ENCODE measurements around the gene DRGX.

Gene DRGX

GRCh38 chr10:49407552-49408137 is 11.8 kb upstream of the DRGX start:
- DNase-seq = peak in 12 of 14 donors; percentile 10 to 75 (median 38)

- DNase-seq = no peak
Observed at GRCh38 chr10:49407151-49407550, 11.3 kb upstream of the DRGX start.

- no peak for DNase-seq
Observed at GRCh38 chr10:49404321-49404878, 8.5 kb upstream of the DRGX start.

GRCh38 chr10:49403363-49403762 is 7.5 kb upstream of the DRGX start:
- no peak for DNase-seq

GRCh38 chr10:49400365-49400764 is 4.5 kb upstream of the DRGX start:
- DNase-seq = no peak

- no peak for DNase-seq
Observed at GRCh38 chr10:49398986-49399385, 3.1 kb upstream of the DRGX start.

DNA sequence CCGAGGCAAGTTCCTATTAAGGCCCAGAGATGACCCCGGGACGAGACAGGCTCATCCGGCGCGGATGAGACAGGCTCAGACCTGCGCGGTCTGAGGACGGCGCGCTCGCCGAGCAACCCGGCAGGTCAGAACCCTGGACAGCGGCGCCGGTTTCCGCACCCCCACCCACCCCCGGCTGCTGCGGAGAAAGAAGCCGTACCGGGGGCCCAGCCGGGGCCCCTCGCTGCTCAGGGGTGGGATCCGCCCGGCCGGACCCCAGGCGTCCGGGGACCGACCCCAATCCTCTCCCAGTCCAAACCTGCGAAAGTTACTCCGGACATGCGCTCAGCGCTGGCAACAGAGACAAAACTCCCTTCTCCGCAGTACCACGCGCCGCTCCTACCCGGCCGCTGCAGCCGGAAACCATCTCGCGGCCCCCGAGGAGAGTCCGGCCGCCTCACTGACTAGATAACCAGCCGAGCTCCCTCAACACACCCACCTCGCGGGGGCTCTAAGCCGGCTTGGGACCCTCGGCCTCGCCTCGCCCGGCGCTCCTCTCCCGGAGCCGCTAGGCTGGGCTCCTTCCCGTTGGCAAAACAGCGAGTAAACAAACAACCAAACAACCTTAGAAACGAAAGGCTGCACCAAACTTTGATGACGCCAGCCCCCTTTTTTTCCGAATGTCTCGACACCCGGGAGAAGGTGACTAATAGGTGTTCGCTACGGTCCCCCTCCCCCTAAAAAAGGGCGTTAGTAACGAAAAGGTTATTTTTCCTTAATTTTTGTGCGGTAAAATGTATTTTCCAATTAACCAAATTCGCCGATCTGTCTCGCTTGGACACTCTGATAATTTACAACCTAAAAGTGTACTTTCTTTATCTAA is 2.3 kb upstream of the DRGX start:
- peak in 4 of 14 donors; percentile 11 to 36 (median 12) for DNase-seq

GRCh38 chr10:49397036-49397999 is 1.4 kb upstream of the DRGX start:
- peak in 1 of 14 donors; percentile 36 for DNase-seq

GRCh38 chr10:49396666-49396999 is 744 bp upstream of the DRGX start:
- no peak for DNase-seq

DNA sequence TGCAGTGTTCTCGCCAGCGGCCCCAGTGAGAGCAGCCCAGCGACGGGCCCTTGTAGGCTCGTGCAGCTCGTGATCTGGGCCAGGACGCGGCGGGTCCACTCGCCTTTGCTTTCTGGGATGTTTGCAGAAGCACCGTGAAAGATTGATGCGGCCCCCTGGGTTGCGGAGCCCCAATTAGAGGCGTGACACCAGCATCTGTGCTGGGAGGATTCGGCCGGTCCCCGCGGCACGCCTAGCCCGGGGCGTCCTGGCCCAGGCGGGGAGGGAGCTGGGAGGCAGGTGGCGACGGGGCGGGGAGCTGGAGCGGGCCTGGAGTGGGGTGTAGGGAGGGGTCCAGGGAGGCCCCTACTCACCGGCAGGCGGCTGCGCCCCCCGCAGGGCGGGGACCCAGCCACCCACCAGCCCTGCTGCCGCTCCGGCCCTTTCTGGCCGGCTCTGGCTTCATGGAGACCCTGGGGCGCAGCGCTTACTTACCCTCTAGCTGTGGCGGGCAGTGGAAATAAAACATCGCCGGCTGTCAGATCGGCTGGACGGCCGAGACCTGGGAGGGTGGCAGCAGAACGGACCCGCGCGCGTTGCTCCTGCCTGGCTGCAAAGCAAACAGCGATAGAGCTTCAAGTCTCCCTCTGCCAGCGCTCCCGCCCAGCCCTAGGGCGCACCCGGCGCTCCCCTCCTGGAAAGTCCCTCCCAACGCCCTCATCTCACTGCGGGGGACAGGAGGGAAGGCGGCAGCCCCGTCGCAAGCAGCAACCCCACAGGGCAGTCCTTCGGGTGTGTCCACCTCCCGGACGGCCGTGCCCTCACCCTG is 752 bp downstream of the DRGX start:
- no peak for DNase-seq

DNA sequence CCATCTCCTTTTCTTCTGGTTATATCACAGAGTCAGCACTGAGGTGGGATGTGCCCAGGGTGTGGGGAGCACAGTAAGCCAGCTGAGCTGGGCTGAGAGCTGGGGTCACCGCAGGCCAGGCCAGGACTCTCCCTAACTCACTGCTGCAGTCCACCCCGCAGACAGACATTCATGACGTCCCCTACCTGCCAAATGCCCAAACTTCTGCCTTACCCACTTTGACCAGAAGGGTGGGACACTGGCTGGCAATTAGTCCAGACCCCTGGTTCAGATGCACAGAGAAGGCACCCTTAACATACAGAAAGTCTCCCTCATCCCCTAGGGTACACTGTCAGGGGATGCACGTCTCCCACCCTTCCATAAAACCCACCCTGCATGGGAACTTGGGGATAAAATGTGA is 2.1 kb downstream of the DRGX start:
- DNase-seq = no peak

- DNase-seq = no peak
Observed at GRCh38 chr10:49393301-49393700, 2.6 kb downstream of the DRGX start.

- DNase-seq = no peak
Observed at GRCh38 chr10:49389361-49389933, 6.4 kb downstream of the DRGX start.

GRCh38 chr10:49388161-49388560 is 7.7 kb downstream of the DRGX start:
- DNase-seq = no peak

DNA sequence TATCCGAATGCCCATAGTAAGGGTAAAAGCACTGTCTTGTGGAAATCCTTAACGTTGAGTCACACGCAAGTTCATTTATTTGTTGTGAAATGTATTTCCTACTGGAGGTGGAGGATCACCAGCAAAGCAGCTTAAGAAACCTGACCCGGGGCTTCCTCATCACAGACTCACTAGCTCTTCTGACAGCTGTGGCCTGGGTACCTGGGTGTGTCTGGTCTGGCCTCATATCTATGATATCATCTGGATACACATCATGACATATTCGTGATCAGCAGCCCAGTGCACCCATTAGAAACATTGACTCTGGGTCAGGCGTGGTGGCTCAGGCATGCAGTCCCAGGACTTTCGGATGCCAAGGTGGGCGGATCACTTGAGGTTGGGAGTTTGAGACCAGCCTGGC is 8.8 kb downstream of the DRGX start:
- no peak for DNase-seq

GRCh38 chr10:49385939-49386922 is 9.7 kb downstream of the DRGX start:
- DNase-seq = no peak

GRCh38 chr10:49384268-49384953 is 11.5 kb downstream of the DRGX start:
- DNase-seq = no peak

GRCh38 chr10:49383853-49384252 is 12.0 kb downstream of the DRGX start:
- no peak for DNase-seq

DNA sequence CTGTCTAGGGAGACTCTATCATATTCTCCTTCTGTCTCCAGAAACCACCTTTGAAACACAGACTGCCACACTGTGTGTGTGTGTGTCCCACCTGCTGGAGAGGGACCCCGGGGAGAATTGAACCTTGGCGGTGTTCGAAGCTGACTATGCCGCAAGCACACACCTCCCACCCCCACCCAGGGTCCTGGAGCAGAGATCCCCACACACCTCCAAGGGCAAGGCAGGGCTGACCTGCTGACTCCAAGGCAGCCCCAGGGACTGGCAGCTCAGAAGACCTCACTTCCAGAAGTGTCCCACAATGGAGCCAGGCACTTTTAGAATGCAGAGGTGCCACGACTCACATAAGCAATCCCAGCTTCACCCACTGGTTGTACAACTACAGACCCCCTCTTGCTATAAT is 13.1 kb downstream of the DRGX start:
- no peak for DNase-seq

- DNase-seq = no peak
Observed at GRCh38 chr10:49382226-49382625, 13.7 kb downstream of the DRGX start.

Data from C1 segment of cervical spinal cord (tissue), 14 donors.